ENCODE data around the gene IL17REL. TPM values are rescaled to one million over a fixed set of nuclear protein-coding genes. Genes with fewer than 3 reads are reported as not detected.

Gene IL17REL
- total RNA-seq, 1 experiment from 2014 or later: not detected

DNA sequence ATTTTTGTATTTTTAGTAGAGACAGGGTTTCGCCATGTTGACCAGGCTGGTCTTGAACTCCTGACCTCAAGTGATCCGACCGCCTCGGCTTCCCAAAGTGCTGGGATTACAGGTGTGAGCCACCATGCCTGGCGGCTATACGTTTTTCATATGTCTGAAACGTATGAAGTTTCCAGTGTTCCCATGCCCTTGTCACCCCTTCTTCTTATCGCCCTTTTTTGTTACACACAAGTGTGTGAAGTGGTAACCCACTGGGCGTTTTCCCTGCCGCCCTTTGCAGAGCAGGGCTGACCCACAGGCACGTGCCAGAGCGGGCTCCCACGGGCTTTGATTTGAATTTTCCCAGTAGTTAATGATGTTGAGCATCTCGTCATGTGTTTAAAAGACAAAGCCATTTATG lies 35.0 kb downstream of the IL17REL start:
- H3K4me1 ChIP-seq: no peaks in the 10 kb centered on the region
- no peaks in the 10 kb centered on the region for H3K27me3 ChIP-seq
- DNase-seq: no peak
- peaks cover 10% of the 10 kb centered on the region for H3K9me3 ChIP-seq (replicated peaks)
- H3K36me3 ChIP-seq: no peaks in the 10 kb centered on the region
- no peak overlapping the region for H3K4me3 ChIP-seq
- no peak overlapping the region for H3K27ac ChIP-seq

DNA sequence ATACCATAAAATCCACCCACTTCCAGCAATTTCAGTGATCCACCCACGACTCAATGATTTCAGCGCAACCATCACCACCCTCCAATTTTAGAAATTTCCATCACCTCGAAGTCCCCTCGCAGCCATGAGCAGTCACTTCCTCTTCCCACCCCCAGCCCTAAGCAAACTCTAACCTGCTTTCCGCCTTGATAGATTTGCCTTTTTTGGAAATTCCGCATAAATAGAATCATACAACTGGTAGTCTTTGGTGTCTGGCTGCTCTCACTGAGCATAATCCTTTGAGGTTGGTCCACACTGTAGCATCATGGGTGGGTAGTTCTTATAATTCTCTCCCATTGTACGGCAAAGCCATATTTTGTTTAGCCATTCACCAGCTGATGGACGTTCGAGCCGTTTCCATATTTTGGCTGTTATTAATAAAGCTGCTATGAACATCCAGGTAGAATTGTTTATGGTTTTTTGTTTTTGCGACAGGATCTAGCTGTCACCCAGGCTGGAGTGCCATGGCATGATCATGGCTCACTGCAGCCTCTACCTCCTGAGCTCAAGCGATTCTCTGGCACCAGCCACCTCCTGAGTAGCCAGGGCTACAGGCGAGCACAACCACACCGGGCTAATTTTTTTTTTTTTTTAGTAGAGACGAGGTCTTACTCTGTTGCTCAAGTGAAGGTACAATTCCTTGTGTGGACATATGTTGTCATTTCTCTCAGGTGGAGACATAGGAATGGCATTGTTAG lies 36.0 kb downstream of the IL17REL start:
- H3K4me3 ChIP-seq: no peak overlapping the region
- no peaks in the 10 kb centered on the region for H3K27me3 ChIP-seq
- peaks cover 10% of the 10 kb centered on the region for H3K9me3 ChIP-seq (replicated peaks)
- no peak overlapping the region for H3K27ac ChIP-seq
- no peaks in the 10 kb centered on the region for H3K36me3 ChIP-seq
- DNase-seq: no peak
- H3K4me1 ChIP-seq: no peaks in the 10 kb centered on the region

DNA sequence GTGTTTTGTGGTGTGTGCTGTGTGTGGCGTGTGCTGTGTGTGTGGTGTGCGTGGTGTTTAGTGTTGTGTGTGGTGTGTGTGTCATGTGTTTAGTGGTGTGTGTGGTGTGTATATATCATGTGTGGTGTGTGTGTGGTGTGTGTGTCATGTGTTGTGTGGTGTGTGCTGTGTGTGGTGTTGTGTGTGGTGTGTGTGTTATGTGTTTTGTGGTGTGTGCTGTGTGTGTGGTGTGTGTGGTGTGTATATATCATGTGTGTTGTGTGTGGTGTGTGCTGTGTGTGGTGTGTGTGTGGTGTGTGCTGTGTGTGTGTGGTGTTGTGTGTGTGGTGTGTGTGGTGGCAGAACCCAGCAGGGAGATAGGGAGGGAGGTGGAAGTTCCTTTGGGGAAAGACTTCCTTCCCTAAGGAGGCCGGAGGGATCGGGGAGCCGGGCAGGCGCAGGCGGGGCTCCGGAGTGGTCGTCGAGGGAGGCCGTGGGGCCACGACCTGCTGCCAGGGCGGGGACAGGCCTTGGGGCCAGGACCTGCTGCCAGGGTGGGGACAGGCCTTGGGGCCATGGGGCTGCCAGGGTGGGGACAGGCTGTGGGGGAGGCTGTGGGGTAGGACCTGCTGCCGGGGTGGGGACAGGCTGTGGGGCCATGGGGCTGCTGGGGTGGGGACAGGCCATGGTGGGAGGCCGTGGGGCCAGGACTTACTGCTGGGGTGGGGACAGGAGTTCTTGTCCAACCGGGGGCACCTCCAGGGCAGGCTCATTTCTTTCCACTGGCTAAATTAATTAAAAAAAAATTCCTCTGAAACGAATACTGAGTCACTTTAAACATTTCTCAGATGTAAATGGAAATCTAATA lies 36.8 kb downstream of the IL17REL start:
- no peak overlapping the region for H3K27ac ChIP-seq
- H3K36me3 ChIP-seq: no peaks in the 10 kb centered on the region
- H3K27me3 ChIP-seq: no peaks in the 10 kb centered on the region
- peak in 1 of 2 experiments; percentile 24 for DNase-seq
- peaks cover 10% of the 10 kb centered on the region for H3K9me3 ChIP-seq (replicated peaks)
- no peaks in the 10 kb centered on the region for H3K4me1 ChIP-seq
- no peak overlapping the region for H3K4me3 ChIP-seq

DNA sequence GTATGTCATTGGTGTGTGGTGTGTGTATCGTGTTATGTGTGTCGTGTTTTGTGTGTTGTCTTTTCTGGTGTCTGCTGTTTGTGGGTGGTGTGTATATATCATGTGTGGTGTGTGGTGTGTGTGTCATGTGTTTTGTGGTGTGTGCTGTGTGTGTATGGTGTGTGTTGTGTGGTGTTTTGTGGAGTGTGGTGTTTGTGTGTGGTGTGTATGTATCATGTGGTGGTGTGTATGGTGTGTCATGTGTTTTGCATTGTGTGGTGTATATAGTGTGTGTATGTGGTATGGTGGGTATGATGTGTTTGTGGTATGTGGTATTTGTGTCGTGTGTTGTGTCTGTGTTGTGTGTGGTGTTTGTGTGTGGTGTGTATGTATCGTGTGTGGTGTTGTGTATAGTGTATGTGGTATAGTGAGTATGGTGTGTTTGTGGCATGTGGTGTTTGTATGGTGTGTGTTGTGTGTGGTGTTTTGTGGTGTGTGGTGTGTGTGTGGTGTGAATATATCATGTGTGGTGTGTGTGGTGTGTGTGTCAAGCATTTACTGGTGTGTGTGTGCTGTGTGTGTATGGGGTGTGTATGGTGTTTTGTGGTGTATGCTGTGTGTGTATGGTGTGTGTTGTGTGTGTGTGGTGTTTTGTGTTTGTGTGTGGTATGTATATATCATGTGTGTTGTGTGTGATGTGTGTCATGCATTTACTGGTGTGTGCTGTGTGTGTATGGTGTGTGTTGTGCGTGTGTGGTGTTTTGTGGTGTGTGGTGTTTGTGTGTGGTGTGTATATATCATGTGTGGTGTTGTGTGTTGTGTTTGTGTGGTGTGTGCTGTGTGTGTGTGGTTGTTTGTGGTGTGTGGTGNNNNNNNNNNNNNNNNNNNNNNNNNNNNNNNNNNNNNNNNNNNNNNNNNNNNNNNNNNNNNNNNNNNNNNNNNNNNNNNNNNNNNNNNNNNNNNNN lies 39.3 kb downstream of the IL17REL start:
- no peak for DNase-seq
- H3K27me3 ChIP-seq: no peaks in the 10 kb centered on the region
- H3K4me1 ChIP-seq: peaks cover 3% of the 10 kb centered on the region; the same call in 1 of the 2 replicates

DNA sequence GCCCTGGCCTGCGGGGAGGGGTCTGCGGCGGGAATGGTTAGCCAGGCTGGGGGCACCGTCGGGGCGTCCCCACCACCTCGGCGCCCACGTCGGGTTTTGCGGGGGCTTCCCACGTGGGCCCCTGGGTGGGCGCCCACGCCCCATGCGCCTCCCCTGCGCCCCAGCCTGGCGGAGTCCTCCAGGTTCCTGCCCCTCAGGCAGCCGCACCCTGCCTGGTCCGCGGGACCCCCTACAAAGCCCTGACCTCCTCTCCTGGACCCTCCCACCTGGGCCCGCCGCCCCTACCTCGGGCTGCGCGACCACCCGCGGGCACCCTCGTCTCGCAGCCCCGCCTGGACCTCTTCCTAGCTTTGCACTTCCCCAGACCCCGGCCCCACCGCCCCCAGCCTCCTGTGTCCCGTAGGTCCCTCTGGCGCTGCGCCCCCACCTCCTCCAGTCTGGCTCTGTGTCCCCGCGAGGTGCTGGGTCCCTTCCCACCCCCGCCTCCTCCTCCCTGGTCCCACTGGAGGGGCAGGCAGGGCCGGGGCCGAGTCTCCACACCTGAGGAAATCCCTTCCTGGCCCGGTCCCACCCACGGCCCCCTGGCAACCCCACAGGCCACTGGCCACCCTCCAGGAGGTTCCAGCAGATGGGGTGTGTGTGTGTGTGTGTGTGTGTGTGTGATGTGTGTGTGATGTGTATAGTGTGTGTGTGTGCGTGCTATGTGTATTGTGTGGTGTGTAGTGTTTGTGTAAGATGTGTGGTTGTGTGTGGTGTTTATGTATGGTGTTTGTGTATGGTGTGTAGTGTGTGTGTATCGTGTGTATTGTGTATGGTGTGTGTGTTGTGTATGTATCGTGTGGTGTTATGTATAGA lies 40.2 kb downstream of the IL17REL start:
- peaks cover 5% of the 10 kb centered on the region; the same call in 1 of the 2 replicates for H3K4me1 ChIP-seq
- H3K36me3 ChIP-seq: no peaks in the 10 kb centered on the region
- peak in 1 of 2 experiments; percentile 12 for DNase-seq
- H3K27me3 ChIP-seq: no peaks in the 10 kb centered on the region
- H3K4me3 ChIP-seq: no peak overlapping the region
- no peak overlapping the region for H3K27ac ChIP-seq
- H3K9me3 ChIP-seq (replicated peaks): peaks cover 4% of the 10 kb centered on the region; the same call in 1 of the 2 replicates

More for the DNA sequence above, 39.3 kb downstream of the IL17REL start:
- Histone ChIP-seq H3K36me3 (no peaks in the 10 kb centered on the region), H3K9me3 (replicated peaks) (peaks cover 4% of the 10 kb centered on the region; the same call in 1 of the 2 replicates), H3K4me3 (no peak overlapping the region), H3K27ac (no peak overlapping the region)

DNA sequence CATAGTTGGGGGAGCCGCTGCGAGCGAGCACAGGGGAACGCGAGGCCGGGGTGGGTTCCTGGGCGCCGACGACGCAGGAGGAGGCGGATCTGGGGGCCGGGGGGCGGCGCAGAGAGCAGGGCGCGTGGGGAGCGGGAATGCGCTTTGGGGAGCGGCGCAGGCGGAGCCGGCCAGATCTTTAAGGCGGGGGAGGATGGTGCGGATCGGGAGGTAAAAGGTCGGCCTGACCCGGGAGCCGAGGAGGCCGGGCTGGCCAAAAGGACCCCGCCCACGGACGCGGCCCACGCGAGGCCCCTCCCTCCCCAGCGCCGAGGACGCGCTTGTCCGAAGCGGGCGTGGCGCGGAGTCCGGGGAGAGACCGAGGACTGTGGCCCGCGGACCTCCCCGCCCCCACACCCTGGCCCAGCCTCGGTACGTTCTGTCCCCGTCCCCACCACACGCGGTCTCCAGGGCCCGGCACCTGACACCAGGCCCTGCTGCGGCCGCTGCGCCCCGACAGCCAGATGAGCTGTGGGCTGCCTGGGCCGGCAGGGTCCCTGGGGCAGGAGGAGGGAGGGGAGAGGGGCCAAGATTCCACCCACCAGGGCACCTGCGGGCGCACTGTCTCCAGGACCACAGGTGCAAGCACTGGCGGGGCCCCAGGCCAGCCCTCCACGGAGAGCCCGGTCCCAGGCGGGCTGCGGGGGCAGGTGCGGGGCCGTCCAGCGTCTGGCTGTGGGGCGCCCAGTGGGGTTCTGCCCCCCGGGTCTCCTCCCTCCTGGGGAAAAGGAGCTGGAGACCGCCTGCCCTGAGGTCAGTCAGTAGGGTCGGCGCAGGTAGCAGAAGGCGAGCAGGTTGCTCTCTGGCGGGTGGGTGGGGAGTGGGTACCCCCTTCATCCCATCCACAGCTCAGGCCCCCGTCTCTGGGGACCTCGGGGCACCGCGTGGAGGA lies 41.1 kb downstream of the IL17REL start:
- no peak for DNase-seq
- Histone ChIP-seq H3K27ac (peak overlapping the region; percentile 28; the same call in 1 of the 2 replicates), H3K36me3 (no peaks in the 10 kb centered on the region), H3K4me3 (peak overlapping the region; percentile 48), H3K9me3 (replicated peaks) (peaks cover 4% of the 10 kb centered on the region; the same call in 1 of the 2 replicates), H3K4me1 (peaks cover 13% of the 10 kb centered on the region), H3K27me3 (no peaks in the 10 kb centered on the region)

DNA sequence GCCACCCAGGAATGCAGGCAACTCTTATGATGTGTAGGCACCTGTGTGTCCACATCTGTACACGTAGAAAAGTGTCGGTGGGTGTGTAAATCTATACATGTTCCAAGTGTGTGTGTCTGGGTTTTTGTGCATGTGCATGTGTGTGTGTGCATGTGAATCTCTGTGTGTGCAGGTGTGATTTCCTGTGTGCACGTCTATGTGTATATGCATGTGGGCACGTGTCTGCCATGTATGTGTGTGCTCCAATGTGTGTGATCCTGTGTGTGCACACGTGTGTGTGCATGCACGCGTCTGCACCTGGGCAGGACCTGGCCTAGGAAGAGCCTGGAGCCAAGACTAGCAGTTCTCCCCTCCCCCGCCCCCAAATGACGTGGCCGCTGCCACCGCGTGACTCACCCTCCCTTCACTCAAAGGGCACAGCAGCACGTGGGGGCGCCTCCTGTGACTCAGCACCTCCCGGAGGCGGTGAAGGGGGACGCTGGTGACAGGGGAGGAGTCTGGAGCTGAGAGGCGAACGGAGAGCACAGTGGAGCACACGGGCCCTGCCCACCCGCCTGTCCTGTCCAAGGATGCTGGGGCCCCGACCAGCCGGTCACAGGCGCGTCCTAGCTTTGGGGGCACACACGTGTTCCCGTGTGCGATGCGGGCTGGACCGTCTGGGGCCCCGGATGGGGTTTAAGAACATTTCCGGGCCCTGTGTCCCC lies 41.9 kb downstream of the IL17REL start:
- Histone ChIP-seq H3K27ac (peak overlapping the region; percentile 28; the same call in 1 of the 2 replicates), H3K9me3 (replicated peaks) (peaks cover 4% of the 10 kb centered on the region; the same call in 1 of the 2 replicates), H3K36me3 (no peaks in the 10 kb centered on the region), H3K4me1 (peaks cover 22% of the 10 kb centered on the region), H3K4me3 (peak overlapping the region; percentile 48), H3K27me3 (no peaks in the 10 kb centered on the region)
- DNase-seq: peak; percentile 90 to 92

DNA sequence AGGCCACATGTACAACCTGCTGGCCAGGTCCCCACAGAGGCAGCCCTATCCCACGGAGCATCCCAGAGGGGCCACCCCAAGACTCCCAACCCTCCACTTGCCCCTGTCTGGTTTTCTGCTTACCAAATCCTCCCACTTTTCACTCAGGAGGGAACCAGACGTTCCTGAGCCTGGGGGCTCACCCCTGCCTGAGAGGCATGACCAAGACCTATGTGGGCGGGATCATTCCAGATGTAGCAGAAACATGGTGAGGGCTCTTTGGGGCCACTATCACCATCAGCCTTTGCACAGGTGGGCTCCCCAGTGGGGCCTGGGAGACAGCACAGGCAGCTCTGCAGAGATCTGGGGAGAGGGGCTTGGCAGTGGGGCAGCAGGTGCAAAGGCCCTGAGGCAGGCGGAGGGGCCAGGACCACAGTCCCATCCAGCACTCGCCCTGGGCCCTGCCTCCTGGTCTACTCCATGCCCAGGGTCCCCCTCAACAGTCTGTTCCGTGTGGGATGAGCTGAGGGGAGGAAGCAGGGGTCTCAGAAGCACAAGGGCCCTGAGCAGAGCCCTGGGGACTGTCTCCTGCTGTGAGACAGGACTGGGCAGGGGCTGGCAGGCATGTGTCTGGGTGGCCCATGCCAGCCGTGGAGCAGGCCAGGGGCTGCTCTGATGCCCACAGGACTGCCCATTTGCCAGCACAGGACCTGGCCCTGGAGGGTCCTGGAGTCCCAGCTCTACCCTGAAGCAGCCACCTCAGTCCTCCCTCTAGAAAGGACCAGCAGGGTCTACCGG lies 42.6 kb downstream of the IL17REL start:
- Histone ChIP-seq H3K27ac (no peak overlapping the region), H3K27me3 (no peaks in the 10 kb centered on the region), H3K4me3 (no peak overlapping the region), H3K9me3 (replicated peaks) (peaks cover 4% of the 10 kb centered on the region; the same call in 1 of the 2 replicates), H3K36me3 (no peaks in the 10 kb centered on the region), H3K4me1 (peaks cover 24% of the 10 kb centered on the region)
- DNase-seq: peak; percentile 13

DNA sequence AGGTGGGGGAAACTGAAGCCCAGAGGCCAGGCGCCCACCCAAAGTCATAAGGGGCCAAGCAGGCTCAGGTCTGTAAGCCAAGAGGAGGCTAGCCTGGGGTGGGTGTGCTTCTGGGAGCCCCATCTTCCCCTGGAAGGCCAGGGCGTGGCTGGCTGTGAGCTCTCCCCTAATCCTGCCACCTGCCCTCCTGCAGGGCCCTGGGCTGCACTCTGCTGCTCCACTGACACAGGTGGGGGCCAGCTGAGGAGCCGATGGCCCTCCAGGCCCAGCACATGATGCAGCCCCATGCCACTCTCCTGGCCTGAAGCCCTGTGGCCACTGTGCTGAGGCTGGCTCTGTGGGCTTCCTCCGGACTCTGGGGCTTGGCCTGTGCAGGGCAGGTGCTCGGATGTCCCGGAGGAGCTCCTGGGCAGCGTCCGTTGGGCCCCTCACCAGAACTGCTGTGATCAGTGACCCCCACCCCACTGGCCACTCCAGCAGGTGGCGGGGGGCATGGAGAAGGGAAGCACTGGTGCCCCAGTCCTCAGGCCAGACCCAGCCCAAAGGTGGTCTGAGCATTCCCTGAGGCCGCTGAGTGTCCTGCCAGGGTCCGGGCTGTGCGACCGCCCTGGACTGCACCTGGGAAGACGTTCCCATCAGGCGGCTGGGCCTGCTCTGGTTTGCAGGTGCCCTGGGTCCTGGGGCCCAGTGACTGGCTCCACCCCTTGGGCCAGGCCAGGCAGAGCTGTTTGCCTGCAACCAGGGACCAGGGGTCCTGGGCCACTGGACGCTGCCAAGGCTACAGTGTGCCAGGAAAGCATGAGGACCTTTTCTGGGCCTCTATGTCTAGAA lies 43.5 kb downstream of the IL17REL start:
- Histone ChIP-seq H3K4me3 (no peak overlapping the region), H3K9me3 (replicated peaks) (peaks cover 4% of the 10 kb centered on the region; the same call in 1 of the 2 replicates), H3K36me3 (0 out of 2 replicates have a peak, but pooled peaks cover under 1% of the 10 kb centered on the region), H3K27ac (no peak overlapping the region), H3K27me3 (no peaks in the 10 kb centered on the region), H3K4me1 (peaks cover 24% of the 10 kb centered on the region)
- peak in 1 of 2 experiments; percentile 4 for DNase-seq

DNA sequence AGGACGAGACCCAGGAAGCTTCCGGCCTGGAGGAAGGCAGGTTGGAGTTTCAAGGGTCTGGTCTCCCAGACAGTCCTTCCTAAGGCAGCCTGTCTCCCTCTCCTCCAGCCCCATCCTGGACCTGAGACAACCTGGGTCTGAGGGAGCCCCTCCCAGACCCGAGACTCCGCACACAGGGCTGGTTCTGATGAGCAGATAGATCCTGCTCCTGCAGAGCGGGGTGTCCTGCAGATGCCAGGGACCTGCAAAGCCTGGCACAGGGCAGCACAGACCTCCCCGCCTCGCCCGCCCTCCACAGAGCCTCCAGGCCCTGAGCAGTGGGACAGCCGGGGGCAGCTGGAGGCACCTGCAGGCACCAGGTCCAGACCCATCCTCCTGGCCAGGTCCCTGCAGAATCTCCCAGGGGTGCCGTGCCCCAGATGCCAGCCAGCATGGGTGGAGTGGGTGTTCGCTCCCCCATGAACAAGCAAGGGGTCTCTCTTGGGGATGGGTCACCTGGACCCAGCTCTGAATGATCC lies 44.2 kb downstream of the IL17REL start:
- DNase-seq: peak in 1 of 2 experiments; percentile 6
- H3K4me3 ChIP-seq: no peak overlapping the region
- peaks cover 4% of the 10 kb centered on the region; the same call in 1 of the 2 replicates for H3K9me3 ChIP-seq (replicated peaks)
- no peaks in the 10 kb centered on the region for H3K27me3 ChIP-seq
- H3K27ac ChIP-seq: no peak overlapping the region
- H3K36me3 ChIP-seq: peaks cover 7% of the 10 kb centered on the region
- peaks cover 24% of the 10 kb centered on the region for H3K4me1 ChIP-seq

Data from SJCRH30 (cell line).